HAP-1 (cell line): ENCODE data around the gene RELCH.
"Not testable (repeated sequence)": the region's sequence is repeated elsewhere in the genome, so short reads cannot be mapped to it uniquely, and the experiment has no call there.

Experiments
- DNase-seq, 2 experiments: peaks; one replicate each; pipeline ENCODE4 v3.0.0-alpha.2; 2016 to 2020; ENCODE audit warnings: low spot score in 2 of 2
- H3K27me3 ChIP-seq: fragments of 250-450 bp; sonication (Bioruptor Pico); 2 replicates; pipeline ENCODE4 v1.5.1; 2020; ENCODE audit warnings: low read depth, mild to moderate bottlenecking, moderate library complexity
- H3K36me3 ChIP-seq: fragments of 250-450 bp; sonication (Bioruptor Pico); replicated peaks from 2 replicates; pipeline ENCODE4 v1.5.1; 2020; ENCODE audit warnings: mild to moderate bottlenecking
- H3K4me1 ChIP-seq: fragments of 250-450 bp; sonication (Bioruptor Pico); 2 replicates; pipeline ENCODE4 v1.5.1; 2020; ENCODE audit warnings: mild to moderate bottlenecking
- H3K4me3 ChIP-seq: fragments of 250-450 bp; sonication (Bioruptor Pico); 2 replicates; pipeline ENCODE4 v1.5.1; 2020; ENCODE audit warnings: mild to moderate bottlenecking, moderate library complexity
- H3K9me3 ChIP-seq: fragments of 250-450 bp; sonication (Bioruptor Pico); 2 replicates; pipeline ENCODE4 v1.5.1; 2020; ENCODE audit warnings: mild to moderate bottlenecking, moderate library complexity
- in situ Hi-C: fragments of 300-500 bp; cut with MboI; formaldehyde crosslinking; loops from 3 replicates; pipeline ENCODE4 v1.14.3; 2020; ENCODE audit warnings: low sequenced_read_pairs, inconsistent platforms, mixed read lengths

The RELCH gene, protein sequence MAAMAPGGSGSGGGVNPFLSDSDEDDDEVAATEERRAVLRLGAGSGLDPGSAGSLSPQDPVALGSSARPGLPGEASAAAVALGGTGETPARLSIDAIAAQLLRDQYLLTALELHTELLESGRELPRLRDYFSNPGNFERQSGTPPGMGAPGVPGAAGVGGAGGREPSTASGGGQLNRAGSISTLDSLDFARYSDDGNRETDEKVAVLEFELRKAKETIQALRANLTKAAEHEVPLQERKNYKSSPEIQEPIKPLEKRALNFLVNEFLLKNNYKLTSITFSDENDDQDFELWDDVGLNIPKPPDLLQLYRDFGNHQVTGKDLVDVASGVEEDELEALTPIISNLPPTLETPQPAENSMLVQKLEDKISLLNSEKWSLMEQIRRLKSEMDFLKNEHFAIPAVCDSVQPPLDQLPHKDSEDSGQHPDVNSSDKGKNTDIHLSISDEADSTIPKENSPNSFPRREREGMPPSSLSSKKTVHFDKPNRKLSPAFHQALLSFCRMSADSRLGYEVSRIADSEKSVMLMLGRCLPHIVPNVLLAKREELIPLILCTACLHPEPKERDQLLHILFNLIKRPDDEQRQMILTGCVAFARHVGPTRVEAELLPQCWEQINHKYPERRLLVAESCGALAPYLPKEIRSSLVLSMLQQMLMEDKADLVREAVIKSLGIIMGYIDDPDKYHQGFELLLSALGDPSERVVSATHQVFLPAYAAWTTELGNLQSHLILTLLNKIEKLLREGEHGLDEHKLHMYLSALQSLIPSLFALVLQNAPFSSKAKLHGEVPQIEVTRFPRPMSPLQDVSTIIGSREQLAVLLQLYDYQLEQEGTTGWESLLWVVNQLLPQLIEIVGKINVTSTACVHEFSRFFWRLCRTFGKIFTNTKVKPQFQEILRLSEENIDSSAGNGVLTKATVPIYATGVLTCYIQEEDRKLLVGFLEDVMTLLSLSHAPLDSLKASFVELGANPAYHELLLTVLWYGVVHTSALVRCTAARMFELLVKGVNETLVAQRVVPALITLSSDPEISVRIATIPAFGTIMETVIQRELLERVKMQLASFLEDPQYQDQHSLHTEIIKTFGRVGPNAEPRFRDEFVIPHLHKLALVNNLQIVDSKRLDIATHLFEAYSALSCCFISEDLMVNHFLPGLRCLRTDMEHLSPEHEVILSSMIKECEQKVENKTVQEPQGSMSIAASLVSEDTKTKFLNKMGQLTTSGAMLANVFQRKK

DNA sequence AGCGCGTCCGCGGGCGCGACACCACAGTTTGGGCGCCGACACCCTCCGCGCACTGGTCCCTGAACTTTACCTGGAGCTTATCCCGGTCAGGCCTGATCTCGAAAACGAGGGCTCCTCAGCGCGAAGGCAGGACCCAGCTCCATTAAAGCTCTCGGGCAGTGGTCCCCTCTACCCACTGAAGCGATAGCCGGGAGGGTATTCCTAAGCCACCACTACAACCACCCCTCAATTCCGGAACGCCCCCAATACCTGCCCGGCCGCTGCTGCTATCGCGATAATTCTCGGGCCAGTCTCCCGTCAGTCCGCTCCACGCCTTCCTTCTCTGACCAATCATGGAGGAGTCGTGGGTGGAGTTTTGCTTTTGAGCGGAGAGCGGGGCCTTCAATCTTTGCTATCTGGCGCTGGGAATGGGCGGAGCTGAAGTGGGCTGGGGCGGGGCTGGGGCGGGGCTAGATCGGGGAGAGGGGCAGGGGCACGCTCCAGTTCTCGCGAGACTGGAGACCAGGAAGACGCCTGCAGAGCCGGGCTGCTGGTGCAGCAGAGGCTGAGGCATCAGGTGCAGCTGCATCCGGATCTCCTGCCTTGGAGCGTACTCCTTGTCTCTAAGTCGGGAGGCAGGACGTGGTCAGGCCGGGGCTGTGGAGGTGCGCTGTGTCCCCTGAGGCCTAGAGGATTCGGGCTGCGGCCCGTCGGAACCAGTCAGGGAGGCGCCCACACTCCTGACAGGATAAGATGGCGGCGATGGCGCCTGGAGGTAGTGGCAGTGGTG is at the start of gene RELCH, which contains the start of gene PIGN:
RELCH (plus strand) TSS at position 482 of the 769 bp plus-strand sequence; CDS start at position 733, 251 bp downstream.
PIGN (minus strand) TSS at position 283 of the 769 bp plus-strand sequence. CDS start 25,703 bp downstream, outside the sequence.
- peaks cover 24% of the 10 kb centered on the region for H3K4me1 ChIP-seq
- in situ Hi-C loops = loop anchor here (5.0 to 25.0 kb wide), 3 partner anchors 55 to 800 kb away; no protein-coding TSS in a partner anchor

DNA sequence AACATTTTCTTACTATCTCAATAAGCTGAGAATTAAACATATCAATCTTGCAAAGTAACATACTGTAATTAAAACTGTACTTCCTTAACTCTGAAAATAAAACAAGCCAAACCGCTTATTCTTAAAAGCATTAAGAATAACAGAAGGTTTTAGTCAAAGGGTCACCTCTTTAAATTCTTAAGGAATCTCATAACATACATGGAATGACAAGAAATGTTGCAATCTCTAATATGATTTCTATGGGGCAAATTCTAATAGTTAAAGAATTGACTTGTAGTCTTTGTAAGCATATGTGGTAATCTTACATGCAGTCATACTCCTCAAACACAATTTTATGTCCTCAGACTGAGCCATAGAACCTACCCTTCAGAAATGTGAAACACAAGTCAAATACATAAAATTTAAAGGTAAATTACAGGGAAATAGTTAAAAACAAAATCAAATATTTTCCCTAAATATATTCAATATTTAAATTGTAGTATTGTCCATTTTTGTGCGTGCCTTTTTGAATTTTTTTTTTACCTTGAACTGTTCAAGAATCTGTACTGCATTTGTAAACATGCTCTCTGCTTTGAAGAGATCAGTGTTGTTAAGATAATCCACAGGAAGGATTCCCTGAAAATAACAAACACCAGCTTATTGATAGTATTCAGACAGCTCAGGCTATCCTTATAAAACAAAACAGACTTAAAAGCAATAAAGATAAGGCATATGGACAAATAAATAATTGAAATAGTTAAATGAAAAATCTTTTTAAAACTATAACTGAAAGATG is 48.4 kb upstream of the RELCH start:
- H3K4me3 ChIP-seq = no peak overlapping the region
- in situ Hi-C loops = loop anchor here (25.0 kb wide), 1 partner anchor 551 kb away; no protein-coding TSS in a partner anchor
- DNase-seq = no peak
- no peaks in the 10 kb centered on the region; the same call in 1 of the 2 replicates for H3K36me3 ChIP-seq
- peaks cover 8% of the 10 kb centered on the region for H3K4me1 ChIP-seq
- no peaks in the 10 kb centered on the region for H3K27me3 ChIP-seq
- H3K9me3 ChIP-seq = no peaks in the 10 kb centered on the region

More for the DNA sequence above, at the start of gene RELCH, which contains the start of gene PIGN:
- no peaks in the 10 kb centered on the region for H3K27me3 ChIP-seq
- peak; percentile 97 to 98 for DNase-seq
- H3K4me3 ChIP-seq = peak within 1 kb of the TSS; percentile 93
- H3K9me3 ChIP-seq = peaks cover 2% of the 10 kb centered on the region; the same call in 1 of the 2 replicates
- H3K36me3 ChIP-seq = peaks cover 4% of the 10 kb centered on the region; the same call in 1 of the 2 replicates

DNA sequence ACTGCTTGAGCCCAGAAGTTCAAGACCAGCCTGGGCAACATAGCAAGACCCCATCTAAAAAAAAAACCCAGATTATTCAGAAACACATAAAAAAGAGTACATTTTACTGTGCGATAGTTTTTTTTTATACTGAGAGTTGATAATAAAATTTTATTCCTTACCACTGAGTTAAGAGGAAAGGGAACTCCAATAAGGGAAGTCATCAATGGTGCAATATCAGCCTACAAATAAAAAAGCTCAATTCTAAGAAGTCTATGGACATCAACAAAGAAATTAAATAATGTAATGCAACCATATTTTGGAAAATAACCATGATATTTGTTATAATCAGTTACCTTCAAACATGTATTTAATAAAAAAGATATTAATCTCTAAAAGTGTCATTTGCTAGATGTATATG is 46.8 kb upstream of the RELCH start:
- in situ Hi-C loops = loop anchor here (25.0 kb wide), 1 partner anchor 553 kb away; no protein-coding TSS in a partner anchor
- Histone ChIP-seq H3K9me3 (no peaks in the 10 kb centered on the region), H3K27me3 (no peaks in the 10 kb centered on the region), H3K36me3 (peaks cover 3% of the 10 kb centered on the region; the same call in 1 of the 2 replicates), H3K4me3 (no peak overlapping the region), H3K4me1 (peaks cover 8% of the 10 kb centered on the region)
- no peak for DNase-seq

DNA sequence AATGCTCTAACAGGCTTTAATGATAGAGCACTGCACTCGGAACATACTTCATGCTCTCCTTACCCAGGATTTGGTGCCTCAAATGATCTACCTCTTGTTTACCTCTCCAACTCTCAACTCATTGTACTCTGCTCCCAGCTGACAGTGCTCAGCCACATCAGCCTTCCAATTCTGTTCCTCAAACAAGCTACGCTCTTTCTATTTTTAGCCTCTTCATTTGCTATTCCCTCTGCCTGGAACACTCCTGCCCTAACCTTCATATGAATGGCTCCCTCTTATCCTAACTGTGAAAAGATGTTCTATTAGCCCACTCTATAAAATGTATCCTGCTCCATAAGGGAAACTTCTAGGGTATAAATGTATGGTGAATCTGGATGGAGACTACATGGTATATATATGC is 42.7 kb upstream of the RELCH start:
- peaks cover 3% of the 10 kb centered on the region; the same call in 1 of the 2 replicates for H3K36me3 ChIP-seq
- in situ Hi-C loops = loop anchor here (25.0 kb wide), 1 partner anchor 557 kb away; no protein-coding TSS in a partner anchor

DNA sequence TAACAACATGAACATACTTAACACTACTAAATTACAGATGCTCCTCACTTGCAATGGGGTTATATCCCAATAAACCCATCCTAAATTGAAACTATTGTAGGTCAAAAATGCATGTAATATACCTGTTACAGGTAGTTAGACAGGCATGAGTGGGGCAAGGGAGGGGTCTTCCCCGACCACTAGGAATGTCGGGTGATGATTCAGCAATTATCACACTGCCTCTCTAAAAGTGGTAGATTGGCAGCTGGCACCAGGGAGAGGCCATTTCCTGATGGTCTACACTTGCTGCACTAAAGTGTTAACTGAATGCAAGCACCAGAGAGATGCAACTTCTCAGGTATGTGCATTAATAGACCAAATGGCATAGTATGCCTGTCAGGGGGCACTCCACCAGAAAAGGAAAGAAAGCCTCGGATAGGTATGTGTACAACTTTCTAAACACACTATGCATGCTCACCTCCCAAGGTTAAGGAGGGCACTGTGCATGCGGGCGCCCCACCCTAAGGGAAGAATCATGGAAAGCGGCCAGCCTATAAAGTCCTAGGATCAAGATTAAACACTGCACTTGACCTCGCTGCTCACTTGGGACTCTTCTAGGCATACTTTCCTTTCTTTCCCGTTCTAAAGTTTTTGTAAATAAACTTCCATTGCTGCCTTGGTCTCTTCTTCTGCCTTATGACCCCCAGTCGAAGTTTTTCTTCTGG is 35.8 kb upstream of the RELCH start:
- DNase-seq = no peak
- Histone ChIP-seq H3K9me3 (no peaks in the 10 kb centered on the region), H3K27me3 (no peaks in the 10 kb centered on the region), H3K4me3 (no peak overlapping the region), H3K36me3 (no peaks in the 10 kb centered on the region), H3K4me1 (no peaks in the 10 kb centered on the region)
- in situ Hi-C loops = no loop called here

More for the DNA sequence above, 42.7 kb upstream of the RELCH start:
- Histone ChIP-seq H3K4me3 (no peak overlapping the region), H3K4me1 (peaks cover 8% of the 10 kb centered on the region), H3K9me3 (no peaks in the 10 kb centered on the region), H3K27me3 (no peaks in the 10 kb centered on the region)
- DNase-seq = no peak

DNA sequence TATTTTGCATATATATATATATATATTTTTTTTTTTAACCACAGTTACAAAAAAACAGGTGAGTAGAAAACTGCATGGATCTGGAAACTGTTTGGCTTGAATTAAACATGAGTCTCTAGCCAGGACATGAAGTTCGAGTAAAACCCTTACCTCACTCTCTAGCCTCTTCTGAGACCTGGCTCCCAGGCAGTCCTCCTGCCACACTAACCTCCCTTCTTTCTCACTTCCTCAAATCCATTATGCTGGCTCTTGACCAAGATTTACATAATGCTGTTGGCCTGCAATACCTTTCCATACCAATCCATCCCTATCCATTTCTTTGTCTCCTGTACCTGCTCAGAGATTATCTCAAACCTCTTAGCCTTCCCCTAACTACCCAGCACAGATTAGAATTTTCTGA is 34.2 kb upstream of the RELCH start:
- DNase-seq = no peak
- in situ Hi-C loops = no loop called here
- Histone ChIP-seq H3K36me3 (no peaks in the 10 kb centered on the region), H3K4me1 (no peaks in the 10 kb centered on the region), H3K4me3 (no peak overlapping the region), H3K9me3 (no peaks in the 10 kb centered on the region), H3K27me3 (no peaks in the 10 kb centered on the region)

DNA sequence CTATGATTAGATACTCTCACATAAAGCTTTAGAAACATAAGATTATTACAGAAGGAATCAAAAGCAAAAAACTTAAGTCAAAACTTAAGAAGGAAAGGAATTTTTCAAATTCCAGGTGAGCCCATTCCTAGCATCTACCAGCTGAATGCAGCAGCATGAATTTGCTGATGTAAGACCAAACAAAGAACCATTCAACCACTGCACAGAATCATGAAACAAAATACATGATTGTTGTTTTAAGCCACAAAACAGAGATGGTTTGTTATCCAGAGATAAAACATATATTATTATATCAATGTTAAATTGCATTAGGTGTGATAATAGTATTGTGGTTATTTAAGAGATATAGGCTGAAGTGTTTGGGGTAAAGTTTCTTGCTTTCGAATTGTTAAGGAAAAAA is 29.2 kb upstream of the RELCH start:
- H3K36me3 ChIP-seq = no peaks in the 10 kb centered on the region
- no peak for DNase-seq
- in situ Hi-C loops = no loop called here
- no peaks in the 10 kb centered on the region for H3K9me3 ChIP-seq
- H3K4me1 ChIP-seq = no peaks in the 10 kb centered on the region
- no peaks in the 10 kb centered on the region for H3K27me3 ChIP-seq
- no peak overlapping the region for H3K4me3 ChIP-seq

DNA sequence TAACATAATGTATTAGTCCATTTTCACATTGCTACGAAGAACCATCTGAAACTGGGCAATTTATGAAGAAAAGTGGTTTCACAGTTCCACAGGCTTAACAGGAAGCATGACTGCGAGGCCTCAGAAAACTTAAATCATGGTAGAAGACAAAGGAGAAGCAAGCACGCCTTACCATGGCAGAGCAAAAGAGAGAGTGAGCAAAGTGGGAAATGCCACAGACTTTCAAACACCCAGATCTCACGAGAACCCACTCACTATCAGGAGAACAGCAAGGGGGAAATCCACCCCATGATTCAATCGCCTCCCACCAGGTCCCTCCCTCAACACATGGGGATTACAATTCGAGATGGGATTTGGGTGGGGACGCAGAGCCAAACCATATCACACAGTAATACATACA is 22.7 kb upstream of the RELCH start:
- H3K4me1 ChIP-seq = no peaks in the 10 kb centered on the region
- DNase-seq = peak in 1 of 2 experiments; percentile 18
- no peaks in the 10 kb centered on the region for H3K36me3 ChIP-seq
- in situ Hi-C loops = no loop called here
- no peak overlapping the region for H3K4me3 ChIP-seq
- H3K9me3 ChIP-seq = no peaks in the 10 kb centered on the region
- no peaks in the 10 kb centered on the region for H3K27me3 ChIP-seq

DNA sequence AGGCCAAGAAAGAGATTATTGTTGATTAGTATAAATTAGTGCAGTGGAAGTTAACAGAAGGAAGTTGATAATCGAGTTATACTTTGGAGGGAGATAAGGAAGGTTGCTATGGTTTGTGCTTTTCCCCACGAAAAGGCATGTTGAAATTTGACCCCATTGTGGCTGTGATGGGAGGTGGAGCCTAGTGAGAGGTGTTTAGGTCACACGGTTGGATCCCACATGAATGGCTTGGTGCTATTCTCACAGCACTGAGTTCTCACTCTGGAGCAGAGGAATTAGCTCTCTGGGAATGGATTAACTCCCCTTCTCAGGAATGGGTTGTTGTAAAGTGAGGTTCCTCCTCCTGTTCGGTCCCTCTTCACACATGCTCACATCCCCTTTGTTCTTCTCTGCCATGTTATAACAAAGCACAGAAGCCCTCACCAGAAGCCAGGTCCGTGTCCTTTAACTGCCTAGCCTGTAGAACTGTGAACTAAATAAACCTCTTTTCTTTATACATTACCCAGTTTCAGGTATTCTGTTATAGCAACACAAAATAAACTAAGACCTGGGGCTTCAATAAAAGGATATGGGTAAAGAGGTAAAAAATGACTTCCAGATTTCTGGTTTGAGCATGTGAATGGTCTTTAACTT is 22.1 kb upstream of the RELCH start:
- Histone ChIP-seq H3K27me3 (no peaks in the 10 kb centered on the region), H3K9me3 (no peaks in the 10 kb centered on the region), H3K4me3 (no peak overlapping the region), H3K36me3 (no peaks in the 10 kb centered on the region), H3K4me1 (no peaks in the 10 kb centered on the region)
- in situ Hi-C loops = no loop called here
- no peak for DNase-seq

DNA sequence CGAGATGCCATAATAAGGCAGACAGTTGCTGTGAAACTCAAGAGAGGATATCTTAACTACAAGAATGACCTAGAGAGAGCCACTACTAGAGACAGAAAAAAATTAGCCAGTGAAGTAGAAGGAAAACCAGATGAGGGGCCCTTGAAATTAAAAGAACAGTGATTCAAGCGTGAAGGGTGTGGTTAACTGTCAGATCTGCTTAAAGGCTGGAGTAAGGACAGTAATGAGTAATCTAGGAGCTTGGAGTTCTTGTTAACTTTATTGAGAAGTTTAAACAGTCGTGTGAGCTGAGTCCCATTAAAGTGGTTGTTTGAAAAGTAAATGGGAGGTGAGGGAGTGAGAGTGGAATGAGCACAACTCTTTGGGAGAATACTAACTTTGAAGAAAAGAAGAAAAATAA is 21.5 kb upstream of the RELCH start:
- no peak for DNase-seq
- in situ Hi-C loops = no loop called here
- no peaks in the 10 kb centered on the region for H3K36me3 ChIP-seq
- H3K9me3 ChIP-seq = no peaks in the 10 kb centered on the region
- H3K4me3 ChIP-seq = no peak overlapping the region
- no peaks in the 10 kb centered on the region for H3K27me3 ChIP-seq
- H3K4me1 ChIP-seq = no peaks in the 10 kb centered on the region

DNA sequence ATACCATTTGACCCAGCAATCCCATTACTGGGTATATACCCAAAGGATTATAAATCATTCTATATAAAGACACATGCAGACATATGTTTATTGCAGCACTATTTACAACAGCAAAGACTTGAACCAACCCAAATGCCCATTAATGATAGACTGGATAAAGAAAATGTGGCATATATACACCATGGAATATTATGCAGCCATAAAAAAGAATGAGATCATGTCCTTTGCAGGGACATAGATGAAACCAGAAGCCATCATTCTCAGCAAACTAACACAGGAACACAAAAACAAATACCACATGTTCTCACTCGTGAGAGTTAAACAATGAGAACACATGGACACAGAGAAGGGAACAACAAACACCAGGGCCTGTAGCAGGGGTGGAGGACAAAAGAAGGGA is 20.5 kb upstream of the RELCH start:
- H3K27me3 ChIP-seq, H3K9me3 ChIP-seq, H3K36me3 ChIP-seq, H3K4me3 ChIP-seq, DNase-seq, H3K4me1 ChIP-seq, in situ Hi-C loops: not testable (repeated sequence)
